ENCODE results near the gene AP1M1. TPM values are rescaled to one million over a fixed set of nuclear protein-coding genes. Genes with fewer than 3 reads are reported as not detected.

AP1M1 gene
- total RNA-seq, 1 experiment from 2014 or later, result 30.3 TPM

- Histone ChIP-seq H2BK5ac (ENCODE audit: insufficient read length, low read length) (no peak overlapping the region), H3K27me3 (ENCODE audit: insufficient read depth, low read length) (no peaks in the 10 kb centered on the region), H3K14ac (ENCODE audit: insufficient read depth, low read length) (no peak overlapping the region), H4K20me1 (ENCODE audit: control insufficient read depth, insufficient read depth, insufficient read length) (no peaks in the 10 kb centered on the region), H4K91ac (ENCODE audit: insufficient read length, low read depth, low read length) (no peak overlapping the region), H2BK120ac (ENCODE audit: low read depth, low read length, poor library complexity, severe bottlenecking) (no peak overlapping the region), H3K79me1 (ENCODE audit: insufficient read depth, low read depth, low read length, poor library complexity, severe bottlenecking) (no peaks in the 10 kb centered on the region), H2AFZ (ENCODE audit: low read length) (no peak overlapping the region), H3K4me1 (ENCODE audit: insufficient read depth, low read length) (no peaks in the 10 kb centered on the region), H3K9me3 (ENCODE audit: control insufficient read depth, low read depth, low read length) (no peaks in the 10 kb centered on the region), H2BK20ac (ENCODE audit: low read depth, low read length, poor library complexity, severe bottlenecking) (no peak overlapping the region), H3K9ac (ENCODE audit: extremely low read depth, insufficient read length, low read length) (no peak overlapping the region), H4K8ac (replicated peaks; ENCODE audit: insufficient read length, low read depth, low read length) (no peak overlapping the region), H3K23ac (ENCODE audit: insufficient read length, low read depth, low read length) (no peak overlapping the region), H2BK15ac (ENCODE audit: low read depth, low read length) (no peak overlapping the region), H3K56ac (ENCODE audit: insufficient read length, low read depth, low read length) (no peak overlapping the region), H3K18ac (ENCODE audit: insufficient read length, low read depth, low read length) (no peak overlapping the region), H3K23me2 (ENCODE audit: insufficient read length, low read depth, low read length, poor library complexity, severe bottlenecking) (no peaks in the 10 kb centered on the region), H2AK5ac (ENCODE audit: insufficient read length, low read length) (no peak overlapping the region), H3K79me2 (ENCODE audit: insufficient read depth, low read length) (no peaks in the 10 kb centered on the region), H3T11ph (ENCODE audit: low read length) (no peak overlapping the region), H3K27ac (ENCODE audit: insufficient read length, low read depth, low read length) (no peak overlapping the region), H4K5ac (ENCODE audit: insufficient read length, low read depth, low read length) (no peak overlapping the region), H3K4ac (ENCODE audit: low read depth, low read length) (no peak overlapping the region), H3K4me2 (ENCODE audit: insufficient read depth, insufficient read length, low read length) (no peak overlapping the region), H2BK12ac (ENCODE audit: insufficient read length, low read depth, low read length) (no peak overlapping the region)
- Mint-ChIP-seq H3K4me3 (no peak overlapping the region), H3K9me3 (peaks cover 0 to 7% of the 10 kb centered on the region in 2 experiments; a peak in 1 of 5 replicates), H3K27me3 (ENCODE audit: low read depth) (peaks cover 1% of the 10 kb centered on the region; the same call in 1 of the 2 replicates), H3K27ac (no peak overlapping the region; a peak in 1 of 7 replicates), H3K36me3 (ENCODE audit: insufficient read depth in 1 of 3, low read depth in 3 of 3) (no peaks in the 10 kb centered on the region), H3K4me1 (no peaks in the 10 kb centered on the region)
- no peak for DNase-seq
- TF ChIP-seq CTCF (conservative IDR thresholded peaks at IDR 0.05), result no peak
- no CpG with 5 or more reads among the region's 13 CpGs for WGBS (ENCODE audit: extremely low coverage, insufficient read length, low lambda C conversion rate)
These were observed 33.4 kb upstream of the AP1M1 start for GRCh38 chr19:16164222-16164890.

Measured in H9 (cell line).